Tibial nerve (tissue), 4 donors: Measurements from ENCODE around the gene WWC2. TPM values are rescaled to one million over a fixed set of nuclear protein-coding genes. Genes with fewer than 3 reads are reported as not detected.

Experiments used
- DNase-seq, 2 donors: peaks; one replicate each; pipeline ENCODE4 v3.0.0-alpha.2; 2019; ENCODE audit warnings: low spot score in 2 of 2
- H3K27ac ChIP-seq, 4 donors: fragments of 200-600 bp; sonication (generic) in 3 of 4; one replicate each; pipeline ENCODE4 v1.5.1; 2017 to 2019; ENCODE audit warnings: mild to moderate bottlenecking in 1 of 4
- H3K27me3 ChIP-seq, 2 donors: fragments of 200-600 bp; sonication (generic) in 1 of 2; one replicate each; pipeline versions ENCODE4 v1.5.1 to v1.6.0; 2017 to 2019
- H3K36me3 ChIP-seq, 3 donors: fragments of 200-600 bp; sonication (generic); one replicate each; pipeline ENCODE4 v1.5.1; 2018 to 2019
- H3K4me1 ChIP-seq, 4 donors: fragments of 200-600 bp; sonication (generic) in 3 of 4; one replicate each; pipeline ENCODE4 v1.5.1; 2017 to 2019
- H3K4me3 ChIP-seq, 4 donors: fragments of 200-600 bp; sonication (generic) in 3 of 4; one replicate each; pipeline ENCODE4 v1.5.1; 2017 to 2019; ENCODE audit warnings: mild to moderate bottlenecking in 1 of 4, moderate library complexity in 1 of 4
- H3K9me3 ChIP-seq, 4 donors: fragments of 200-600 bp; sonication (generic) in 3 of 4; one replicate each; pipeline ENCODE4 v1.5.1; 2017 to 2019
- EP300 ChIP-seq, 2 donors: sonication (generic); formaldehyde crosslinking; IDR thresholded peaks; one replicate each; pipeline ENCODE4 v1.6.1; 2017; ENCODE audit warnings: antibody characterized with exemption in 2 of 2, mild to moderate bottlenecking in 1 of 2
- POLR2A ChIP-seq, 2 donors: fragments of 450-650 bp; IDR thresholded peaks; one replicate each; pipeline ENCODE4 v1.6.1; 2017; ENCODE audit warnings: antibody characterized with exemption in 2 of 2, mild to moderate bottlenecking in 2 of 2, moderate library complexity in 2 of 2
- WGBS, 2 donors: methylation state at CpG; one replicate each; pipeline ENCODE4 v1.1.5; 2018; 5-methylcytosine and 5-hydroxymethylcytosine counted together
- total RNA-seq, 4 donors: library from RNA; depleted of rRNA; stranded (reverse); fragments of >200 nt; gene quantifications; one replicate each; pipeline ENCODE4 v1.1.0, GENCODE V29; 2016
- TF ChIP-seq, protein P1 (sequence below), 5 experiments: fragments of 200-600 bp in 3 of 5; fragments of 450-650 bp in 2 of 5; sonication (generic) in 3 of 5; IDR thresholded peaks; one replicate each; pipeline ENCODE4 v1.5.1; 2016 to 2019; ENCODE audit warnings: antibody characterized with exemption in 5 of 5, mild to moderate bottlenecking in 3 of 5, moderate library complexity in 2 of 5

WWC2 gene
- total RNA-seq, 4 donors from 2014 or later, result 38.2 to 60.9 (median 42.9) TPM

DNA sequence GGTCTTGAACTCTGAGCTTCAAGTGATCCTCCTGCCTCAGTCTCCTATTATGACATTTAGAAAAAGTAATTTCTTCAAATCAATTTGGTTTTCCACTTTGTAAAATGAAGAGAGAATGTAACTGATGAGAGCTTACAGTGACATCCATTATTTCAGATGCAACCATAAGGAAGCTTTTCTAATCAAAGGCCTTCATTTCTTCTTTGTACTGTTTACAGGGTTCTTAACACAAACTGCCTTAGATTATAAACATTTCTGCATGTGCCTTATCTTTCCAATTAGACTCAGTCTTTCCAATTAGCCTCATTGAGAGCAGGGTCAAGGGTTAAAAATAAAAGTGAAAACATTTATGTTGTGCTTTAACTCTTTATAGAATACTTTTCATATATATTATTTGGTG is 71.8 kb downstream of the WWC2 start:
- Histone ChIP-seq H3K4me3 (no peak overlapping the region), H3K4me1 (peaks cover 0 to 46% (median 0%) of the 10 kb centered on the region in 4 donors), H3K27me3 (no peaks in the 10 kb centered on the region), H3K27ac (no peak overlapping the region), H3K36me3 (no peaks in the 10 kb centered on the region), H3K9me3 (no peaks in the 10 kb centered on the region)
- TF ChIP-seq, protein P1, sequence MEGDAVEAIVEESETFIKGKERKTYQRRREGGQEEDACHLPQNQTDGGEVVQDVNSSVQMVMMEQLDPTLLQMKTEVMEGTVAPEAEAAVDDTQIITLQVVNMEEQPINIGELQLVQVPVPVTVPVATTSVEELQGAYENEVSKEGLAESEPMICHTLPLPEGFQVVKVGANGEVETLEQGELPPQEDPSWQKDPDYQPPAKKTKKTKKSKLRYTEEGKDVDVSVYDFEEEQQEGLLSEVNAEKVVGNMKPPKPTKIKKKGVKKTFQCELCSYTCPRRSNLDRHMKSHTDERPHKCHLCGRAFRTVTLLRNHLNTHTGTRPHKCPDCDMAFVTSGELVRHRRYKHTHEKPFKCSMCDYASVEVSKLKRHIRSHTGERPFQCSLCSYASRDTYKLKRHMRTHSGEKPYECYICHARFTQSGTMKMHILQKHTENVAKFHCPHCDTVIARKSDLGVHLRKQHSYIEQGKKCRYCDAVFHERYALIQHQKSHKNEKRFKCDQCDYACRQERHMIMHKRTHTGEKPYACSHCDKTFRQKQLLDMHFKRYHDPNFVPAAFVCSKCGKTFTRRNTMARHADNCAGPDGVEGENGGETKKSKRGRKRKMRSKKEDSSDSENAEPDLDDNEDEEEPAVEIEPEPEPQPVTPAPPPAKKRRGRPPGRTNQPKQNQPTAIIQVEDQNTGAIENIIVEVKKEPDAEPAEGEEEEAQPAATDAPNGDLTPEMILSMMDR (IDR thresholded peaks at IDR 0.05), result no peak
- TF ChIP-seq POLR2A (IDR thresholded peaks at IDR 0.05) (no peak), EP300 (IDR thresholded peaks at IDR 0.05) (no peak)
- no peak for DNase-seq

DNA sequence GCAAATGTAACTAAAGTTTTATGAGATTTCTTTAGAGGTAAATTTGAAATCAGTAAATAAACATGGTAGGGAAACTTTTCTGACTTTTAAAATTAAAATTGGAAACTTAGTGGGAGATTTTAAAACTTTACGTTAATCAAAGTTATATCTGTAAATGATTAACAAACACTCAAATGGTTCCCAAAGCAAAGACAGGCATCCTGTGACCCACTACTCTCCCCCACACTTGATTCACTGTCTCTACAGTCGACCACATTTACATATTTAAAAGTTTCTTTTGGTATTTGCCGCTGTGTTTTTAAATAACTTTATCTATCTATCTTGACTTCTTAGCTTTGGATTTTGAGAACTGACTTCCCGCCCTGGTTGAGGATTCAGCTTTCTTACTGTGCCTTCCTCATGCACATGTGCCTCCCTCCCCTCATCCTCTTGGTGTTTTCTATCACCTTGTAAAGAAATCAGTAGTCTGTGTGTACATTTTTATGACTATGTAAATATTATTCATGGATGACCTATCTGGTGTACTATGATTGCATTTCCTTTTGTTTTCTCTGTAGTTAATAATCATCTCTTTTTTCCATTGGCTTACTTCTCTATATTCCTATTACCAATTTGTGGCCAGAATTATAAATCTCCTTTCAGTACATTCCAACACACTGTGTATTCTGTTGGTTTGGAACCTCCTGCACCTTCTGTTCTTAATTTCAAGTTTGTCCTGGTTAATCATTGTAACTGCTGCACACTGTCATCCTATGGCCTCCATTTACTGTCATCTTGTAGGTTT is 72.6 kb downstream of the WWC2 start:
- DNase-seq, result no peak
- TF ChIP-seq, protein P1 (IDR thresholded peaks at IDR 0.05), result no peak
- TF ChIP-seq POLR2A (IDR thresholded peaks at IDR 0.05) (no peak), EP300 (IDR thresholded peaks at IDR 0.05) (no peak)
- H3K27ac ChIP-seq, result no peak overlapping the region
- WGBS, 2 donors, result 60 to 66% methylated on average over 4 of the region's 4 CpGs
- H3K4me1 ChIP-seq, result peaks cover 0 to 45% (median 0%) of the 10 kb centered on the region in 4 donors
- no peaks in the 10 kb centered on the region for H3K9me3 ChIP-seq
- H3K36me3 ChIP-seq, result no peaks in the 10 kb centered on the region
- H3K4me3 ChIP-seq, result no peak overlapping the region
- H3K27me3 ChIP-seq, result no peaks in the 10 kb centered on the region

DNA sequence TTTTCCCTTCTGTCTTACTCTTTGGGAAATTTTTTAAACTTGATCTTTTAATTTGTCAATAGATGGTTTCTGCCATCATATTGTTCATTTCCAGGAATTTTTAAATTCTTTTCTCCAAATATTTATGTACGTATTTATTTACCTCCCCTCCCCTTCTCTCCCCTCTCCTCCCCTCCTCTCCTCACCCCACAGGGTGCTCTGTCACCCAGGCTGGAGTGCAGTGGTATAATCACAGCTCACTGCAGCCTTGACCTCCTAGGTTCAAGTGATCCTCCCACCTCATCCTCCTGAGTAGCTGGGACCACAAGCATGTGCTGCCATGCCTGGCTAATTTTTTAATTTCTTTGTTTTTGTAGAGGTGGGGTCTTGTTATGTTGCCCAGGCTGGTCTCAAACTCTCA is 73.8 kb downstream of the WWC2 start:
- no peak overlapping the region for H3K27ac ChIP-seq
- H3K27me3 ChIP-seq, result no peaks in the 10 kb centered on the region
- no peaks in the 10 kb centered on the region for H3K9me3 ChIP-seq
- no peak for DNase-seq
- H3K4me3 ChIP-seq, result no peak overlapping the region
- WGBS, 2 donors, result 93 to 96% methylated on average over 1 of the region's 1 CpG
- no peaks in the 10 kb centered on the region for H3K36me3 ChIP-seq
- H3K4me1 ChIP-seq, result peaks cover 0 to 47% (median 0%) of the 10 kb centered on the region in 4 donors
- TF ChIP-seq POLR2A (IDR thresholded peaks at IDR 0.05) (no peak), EP300 (IDR thresholded peaks at IDR 0.05) (no peak)
- TF ChIP-seq, protein P1 (IDR thresholded peaks at IDR 0.05), result no peak

DNA sequence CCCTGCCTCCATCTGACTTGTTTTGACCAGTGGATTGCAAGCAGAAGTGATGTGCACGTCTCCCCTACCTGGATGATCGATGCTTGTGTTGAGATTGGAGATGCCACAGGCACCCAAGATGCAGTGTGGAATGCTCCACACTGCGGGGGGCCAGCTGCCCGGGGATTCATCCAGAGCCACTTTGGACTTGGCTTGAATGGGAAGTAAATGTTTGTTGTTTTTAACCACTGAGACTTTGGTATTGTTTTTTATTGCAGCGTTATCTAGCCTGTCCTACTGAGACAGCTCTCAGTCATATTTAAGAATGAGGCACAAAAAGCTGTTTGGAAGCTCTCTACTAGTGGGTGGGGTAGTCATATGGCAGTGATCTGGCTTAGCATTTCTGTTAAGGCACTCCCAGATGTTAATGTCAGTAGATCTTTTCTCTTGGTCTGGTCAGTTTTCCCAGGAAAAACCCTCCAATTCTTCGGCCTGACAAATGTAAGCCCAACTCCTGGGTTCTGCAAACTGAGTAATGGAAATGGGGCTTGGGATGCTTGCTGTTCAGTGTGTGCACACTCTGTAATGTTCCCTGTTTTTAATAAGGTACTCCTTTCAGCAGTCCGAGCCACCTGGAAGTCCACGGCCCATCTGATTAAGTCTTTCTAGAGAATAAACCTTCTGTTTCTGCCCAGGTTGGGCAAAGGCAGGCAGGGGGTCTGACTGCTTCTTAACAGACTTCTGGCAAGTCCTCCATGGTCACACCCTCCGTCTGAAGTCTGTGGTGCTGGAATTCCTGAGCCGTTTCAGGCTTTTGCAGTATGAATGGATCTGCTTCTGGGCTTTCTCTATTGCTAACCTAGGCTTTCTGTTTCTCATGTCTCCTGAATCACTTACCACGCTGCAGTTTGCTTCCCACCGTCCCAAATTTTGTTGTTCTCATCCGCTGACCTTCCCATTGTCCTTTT is 74.8 kb downstream of the WWC2 start:
- no peak overlapping the region for H3K4me3 ChIP-seq
- no peaks in the 10 kb centered on the region for H3K36me3 ChIP-seq
- H3K4me1 ChIP-seq, result peaks cover 0 to 47% (median 0%) of the 10 kb centered on the region in 4 donors
- no peak overlapping the region for H3K27ac ChIP-seq
- H3K9me3 ChIP-seq, result no peaks in the 10 kb centered on the region
- WGBS, 2 donors, result 60 to 62% methylated on average over 13 of the region's 13 CpGs
- no peak for DNase-seq
- TF ChIP-seq EP300 (IDR thresholded peaks at IDR 0.05) (no peak), POLR2A (IDR thresholded peaks at IDR 0.05) (no peak)
- TF ChIP-seq, protein P1 (IDR thresholded peaks at IDR 0.05), result no peak
- no peaks in the 10 kb centered on the region for H3K27me3 ChIP-seq
